ENCODE results near the gene IL13RA1.
"Not testable (repeated sequence)": the region's sequence is repeated elsewhere in the genome, so short reads cannot be mapped to it uniquely, and the experiment has no call there.

Gene IL13RA1

GRCh38 chrX:118729042-118729652 lies 1.7 kb downstream of the IL13RA1 start:
- no peak for DNase-seq (ENCODE audit: low spot score)

- no peak for DNase-seq (ENCODE audit: low spot score)
Observed at GRCh38 chrX:118730500-118731247, 3.3 kb downstream of the IL13RA1 start.

GRCh38 chrX:118732551-118732950 lies 5.1 kb downstream of the IL13RA1 start:
- DNase-seq (ENCODE audit: low spot score): not testable (repeated sequence)

- DNase-seq (ENCODE audit: low spot score): no peak
Observed at GRCh38 chrX:118734909-118735308, 7.5 kb downstream of the IL13RA1 start.

- DNase-seq (ENCODE audit: low spot score): no peak
Observed at GRCh38 chrX:118736394-118737010, 9.1 kb downstream of the IL13RA1 start.

- no peak for DNase-seq (ENCODE audit: low spot score)
Observed at GRCh38 chrX:118739577-118739976, 12.2 kb downstream of the IL13RA1 start.

GRCh38 chrX:118740276-118740889 lies 13.0 kb downstream of the IL13RA1 start:
- DNase-seq (ENCODE audit: low spot score): no peak

- no peak for DNase-seq (ENCODE audit: low spot score)
Observed at GRCh38 chrX:118742176-118742575, 14.8 kb downstream of the IL13RA1 start.

GRCh38 chrX:118745570-118745969 lies 18.2 kb downstream of the IL13RA1 start:
- no peak for DNase-seq (ENCODE audit: low spot score)

GRCh38 chrX:118751950-118752783 lies 24.8 kb downstream of the IL13RA1 start:
- no peak for DNase-seq (ENCODE audit: low spot score)

GRCh38 chrX:118755633-118756032 lies 28.2 kb downstream of the IL13RA1 start:
- no peak for DNase-seq (ENCODE audit: low spot score)

GRCh38 chrX:118756101-118756500 lies 28.7 kb downstream of the IL13RA1 start:
- DNase-seq (ENCODE audit: low spot score): no peak

GRCh38 chrX:118758511-118758910 lies 31.1 kb downstream of the IL13RA1 start:
- DNase-seq (ENCODE audit: low spot score): no peak

GRCh38 chrX:118760025-118760424 lies 32.6 kb downstream of the IL13RA1 start:
- no peak for DNase-seq (ENCODE audit: low spot score)

GRCh38 chrX:118761939-118762707 lies 34.7 kb downstream of the IL13RA1 start:
- no peak for DNase-seq (ENCODE audit: low spot score)

- DNase-seq (ENCODE audit: low spot score): no peak
Observed at GRCh38 chrX:118763489-118763888, 36.1 kb downstream of the IL13RA1 start.

- DNase-seq (ENCODE audit: low spot score): no peak
Observed at GRCh38 chrX:118764122-118764521, 36.7 kb downstream of the IL13RA1 start.

- no peak for DNase-seq (ENCODE audit: low spot score)
Observed at GRCh38 chrX:118770133-118770760, 42.8 kb downstream of the IL13RA1 start.

- DNase-seq (ENCODE audit: low spot score): no peak
Observed at GRCh38 chrX:118772051-118772450, 44.6 kb downstream of the IL13RA1 start.

GRCh38 chrX:118773782-118774181 lies 46.4 kb downstream of the IL13RA1 start:
- DNase-seq (ENCODE audit: low spot score): no peak

- no peak for DNase-seq (ENCODE audit: low spot score)
Observed at GRCh38 chrX:118779581-118779980, 52.2 kb downstream of the IL13RA1 start.

Measured in AG08396 (cell line).